Transverse colon (tissue), 4 donors: Measurements from ENCODE around the gene MATK.

ENCODE experiments used
- POLR2A ChIP-seq: fragments of 450-650 bp; IDR thresholded peaks from one replicate; pipeline ENCODE4 v1.6.1; 2016; ENCODE audit warnings: antibody characterized with exemption, mild to moderate bottlenecking, moderate library complexity
- POLR2AphosphoS5 ChIP-seq, 3 donors: sonication (generic); formaldehyde crosslinking; IDR thresholded peaks; one replicate each; pipeline ENCODE4 v1.6.1; 2016; ENCODE audit warnings: antibody characterized with exemption in 3 of 3
- TF ChIP-seq, protein P1 (sequence below), 5 experiments: fragments of 200-600 bp in 3 of 5; fragments of 450-650 bp in 2 of 5; sonication (generic) in 3 of 5; IDR thresholded peaks; 1 replicate in 2 of 5; 2 replicates in 3 of 5; pipeline ENCODE4 v1.5.1; 2016 to 2017; ENCODE audit warnings: antibody characterized with exemption in 5 of 5, inconsistent platforms in 3 of 5, mild to moderate bottlenecking in 2 of 5, moderate library complexity in 1 of 5

DNA sequence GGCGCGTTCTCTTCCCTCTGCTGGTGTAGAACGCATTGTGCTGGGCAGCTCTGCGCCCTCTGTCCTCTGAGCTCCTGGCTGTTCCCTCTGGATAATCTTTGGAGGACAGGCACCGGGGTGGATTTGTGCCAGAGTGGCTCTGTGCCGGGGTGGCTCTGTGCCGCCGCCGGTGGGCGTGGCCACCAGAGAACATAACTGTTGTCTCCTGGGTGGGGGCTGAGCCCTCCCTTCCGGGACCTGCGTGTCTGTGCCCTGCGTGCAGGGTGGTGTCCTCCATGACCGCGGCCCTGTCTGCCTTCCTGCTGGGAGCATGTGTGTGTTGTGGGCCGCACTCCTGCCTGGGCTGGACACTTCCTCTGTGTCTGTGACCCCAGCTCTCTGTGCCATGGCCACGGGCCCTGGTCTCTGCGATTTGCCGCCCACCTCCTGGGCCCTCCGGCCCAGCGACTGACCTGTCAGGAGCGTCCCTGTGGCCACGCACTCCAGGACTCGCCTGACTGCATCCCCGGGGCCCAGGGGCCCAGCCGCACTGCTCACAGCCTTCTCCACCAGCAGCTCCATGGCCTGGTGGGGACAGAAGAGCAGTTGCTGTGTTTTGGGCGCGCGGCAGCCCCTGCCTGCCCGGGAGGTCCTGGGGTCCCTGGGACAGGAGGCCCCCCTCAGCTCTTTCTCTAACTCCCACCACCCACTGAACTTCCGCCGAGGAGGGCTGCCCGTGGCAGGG is 22.4 kb upstream of the MATK start:
- TF ChIP-seq POLR2A (no peak), POLR2AphosphoS5 (IDR thresholded peaks at IDR 0.05) (no peak)
- TF ChIP-seq, protein P1, sequence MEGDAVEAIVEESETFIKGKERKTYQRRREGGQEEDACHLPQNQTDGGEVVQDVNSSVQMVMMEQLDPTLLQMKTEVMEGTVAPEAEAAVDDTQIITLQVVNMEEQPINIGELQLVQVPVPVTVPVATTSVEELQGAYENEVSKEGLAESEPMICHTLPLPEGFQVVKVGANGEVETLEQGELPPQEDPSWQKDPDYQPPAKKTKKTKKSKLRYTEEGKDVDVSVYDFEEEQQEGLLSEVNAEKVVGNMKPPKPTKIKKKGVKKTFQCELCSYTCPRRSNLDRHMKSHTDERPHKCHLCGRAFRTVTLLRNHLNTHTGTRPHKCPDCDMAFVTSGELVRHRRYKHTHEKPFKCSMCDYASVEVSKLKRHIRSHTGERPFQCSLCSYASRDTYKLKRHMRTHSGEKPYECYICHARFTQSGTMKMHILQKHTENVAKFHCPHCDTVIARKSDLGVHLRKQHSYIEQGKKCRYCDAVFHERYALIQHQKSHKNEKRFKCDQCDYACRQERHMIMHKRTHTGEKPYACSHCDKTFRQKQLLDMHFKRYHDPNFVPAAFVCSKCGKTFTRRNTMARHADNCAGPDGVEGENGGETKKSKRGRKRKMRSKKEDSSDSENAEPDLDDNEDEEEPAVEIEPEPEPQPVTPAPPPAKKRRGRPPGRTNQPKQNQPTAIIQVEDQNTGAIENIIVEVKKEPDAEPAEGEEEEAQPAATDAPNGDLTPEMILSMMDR (IDR thresholded peaks at IDR 0.05) = no peak
